ENCODE results near the gene FAM3B. TPM values are rescaled to one million over a fixed set of nuclear protein-coding genes. Genes with fewer than 3 reads are reported as not detected.

FAM3B gene
- total and polyA plus RNA-seq, 9 of the 15 experiments (the other 6 are each of a cell fraction or from before 2014, with no cell fraction given), result 0.04 to 0.18 (median 0.12) TPM; not detected in 5

- intact Hi-C loops (cut with micrococcal nuclease), result no loop called here
- no peaks in the 10 kb centered on the region for H3K4me1 ChIP-seq (replicated peaks in 1 of 2; ENCODE audit: control insufficient read depth in 2 of 2, insufficient read depth in 2 of 2, low read length in 2 of 2)
- WGBS (ENCODE audit: insufficient coverage, low coverage, missing lambda C conversion rate), result 0% methylated on average over 12 of the region's 12 CpGs
- H3K4me3 ChIP-seq, result no peak overlapping the region
- H2AFZ ChIP-seq (ENCODE audit: low read depth, low read length), result no peak overlapping the region
- no peak overlapping the region for H3K27ac ChIP-seq (ENCODE audit: extremely low read depth, low read depth, low read length)
- ChIA-PET CTCF (ENCODE audit: low intra/inter-chr PET ratio) (no interaction called here), POLR2A (no interaction called here)
- no peaks in the 10 kb centered on the region for H4K20me1 ChIP-seq (replicated peaks; ENCODE audit: control insufficient read depth, insufficient read depth, low read length)
- FAIRE-seq, result no peak
- peaks cover 3 to 33% of the 10 kb centered on the region in 2 experiments; a peak in 3 of 5 replicates for H3K27me3 ChIP-seq (ENCODE audit: control insufficient read depth in 2 of 2, insufficient read depth in 2 of 2, low read length in 2 of 2)
- no peak for DNase-seq (ENCODE audit: extremely low read depth in 1 of 4, low spot score in 3 of 4)
- H3K4me2 ChIP-seq (ENCODE audit: insufficient read depth, low read length), result no peak overlapping the region
- ATAC-seq, result no peak
- no peaks in the 10 kb centered on the region for H3K79me2 ChIP-seq (ENCODE audit: control insufficient read depth, insufficient read depth, low read length)
- in situ Hi-C loops (cut with MboI), result no loop called here
- no peaks in the 10 kb centered on the region for H3K9me1 ChIP-seq (ENCODE audit: control insufficient read depth, insufficient read depth, low read length)
- no peaks in the 10 kb centered on the region for H3K36me3 ChIP-seq (ENCODE audit: control insufficient read depth, insufficient read depth, low read length)
- no TSS peak for BruUV-seq (replicated peaks)
- no peaks in the 10 kb centered on the region for H3K9me3 ChIP-seq (replicated peaks; ENCODE audit: control insufficient read depth, insufficient read depth, low read depth, low read length)
- no peak overlapping the region for H3K9ac ChIP-seq (ENCODE audit: insufficient read depth in 1 of 2, low read depth in 2 of 2, low read length in 2 of 2)
- TF ChIP-seq TAL1 (IDR thresholded peaks at IDR 0.05) (no peak), ADNP (tag; IDR thresholded peaks at IDR 0.05) (no peak), ZNF512 (tag; IDR thresholded peaks at IDR 0.05) (no peak), KLF1 (tag; IDR thresholded peaks at IDR 0.05) (no peak), HMG20A (CRISPR knock-in tag; conservative IDR thresholded peaks at IDR 0.05) (no peak), BACH1 (tag; IDR thresholded peaks at IDR 0.05) (no peak), CBFA2T2 (conservative IDR thresholded peaks at IDR 0.05) (no peak), KLF16 (IDR thresholded peaks at IDR 0.05) (no peak), BMI1 (IDR thresholded peaks at IDR 0.05; ENCODE audit: low read length) (no peak), ZNF318 (IDR thresholded peaks at IDR 0.05; ENCODE audit: borderline replicate concordance in 1 of 2, low read depth in 1 of 2) (no peak), ZNF23 (CRISPR knock-in tag; IDR thresholded peaks at IDR 0.05) (no peak), RBFOX2 (IDR thresholded peaks at IDR 0.05; ENCODE audit: low read depth, low read length) (no peak), DPF2 (IDR thresholded peaks at IDR 0.05) (no peak), MCM5 (IDR thresholded peaks at IDR 0.05; ENCODE audit: low read depth) (no peak), HNRNPL (IDR thresholded peaks at IDR 0.05; ENCODE audit: low read depth, low read length) (no peak), THAP7 (CRISPR knock-in tag; IDR thresholded peaks at IDR 0.05) (no peak)
Measured at GRCh38 chr21:41277196-41277595, 39.4 kb upstream of the FAM3B start.
